ENCODE data around the gene ACOXL. TPM values are rescaled to one million over a fixed set of nuclear protein-coding genes. Genes with fewer than 3 reads are reported as not detected.

Gene ACOXL
- total and polyA plus RNA-seq, 9 of the 15 experiments (the other 6 are each of a cell fraction or from before 2014, with no cell fraction given) = 0.31 to 0.56 TPM; not detected in 7

- no peak for TF ChIP-seq ZBTB34 (CRISPR knock-in tag; IDR thresholded peaks at IDR 0.05)
- no peak for TF ChIP-seq RBM17 (IDR thresholded peaks at IDR 0.05; ENCODE audit: borderline replicate concordance, low read depth, low read length)
- no peak for TF ChIP-seq STAG1 (CRISPR knock-in tag; IDR thresholded peaks at IDR 0.05; ENCODE audit: borderline replicate concordance)
- no peak for TF ChIP-seq ZNF445 (CRISPR knock-in tag; IDR thresholded peaks at IDR 0.05; ENCODE audit: low read depth)
Measured at GRCh38 chr2:111049792-111050640, 317.6 kb downstream of the ACOXL start (continued).

- H3K4me1 ChIP-seq (replicated peaks in 1 of 2; ENCODE audit: control insufficient read depth in 2 of 2, insufficient read depth in 2 of 2, low read length in 2 of 2) = no peaks in the 10 kb centered on the region; a peak in 1 of 5 replicates
- POLR2A ChIA-PET = no interaction called here
Measured at GRCh38 chr2:111050701-111051376, 318.5 kb downstream of the ACOXL start.

More at GRCh38 chr2:111050701-111051376, 318.5 kb downstream of the ACOXL start:
- ATAC-seq = no peak
- H3K36me3 ChIP-seq (ENCODE audit: control insufficient read depth, insufficient read depth, low read length) = no peaks in the 10 kb centered on the region
- H3K9ac ChIP-seq (ENCODE audit: insufficient read depth in 1 of 2, low read depth in 2 of 2, low read length in 2 of 2) = no peak overlapping the region
- 3% methylated on average over 9 of the region's 9 CpGs for WGBS (ENCODE audit: insufficient coverage, low coverage, missing lambda C conversion rate)
- CTCF ChIA-PET (ENCODE audit: low intra/inter-chr PET ratio) = no interaction called here
- H3K79me2 ChIP-seq (ENCODE audit: control insufficient read depth, insufficient read depth, low read length) = no peaks in the 10 kb centered on the region
- no peaks in the 10 kb centered on the region for H4K20me1 ChIP-seq (replicated peaks; ENCODE audit: control insufficient read depth, insufficient read depth, low read length)
- no peak for FAIRE-seq
- H3K4me3 ChIP-seq = no peak overlapping the region
- BruUV-seq (replicated peaks) = no TSS peak
- intact Hi-C loops (cut with micrococcal nuclease) (no loop called here), in situ Hi-C loops (cut with MboI) (no loop called here)
- no peaks in the 10 kb centered on the region for H3K9me1 ChIP-seq (ENCODE audit: control insufficient read depth, insufficient read depth, low read length)
- DNase-seq (ENCODE audit: extremely low read depth in 1 of 4, low spot score in 3 of 4) = no peak
- peaks cover 18 to 45% of the 10 kb centered on the region in 2 experiments; a peak in 4 of 5 replicates for H3K27me3 ChIP-seq (ENCODE audit: control insufficient read depth in 2 of 2, insufficient read depth in 2 of 2, low read length in 2 of 2)
- no peak overlapping the region for H3K27ac ChIP-seq (ENCODE audit: extremely low read depth, low read depth, low read length)
- no peaks in the 10 kb centered on the region for H3K9me3 ChIP-seq (replicated peaks; ENCODE audit: control insufficient read depth, insufficient read depth, low read depth, low read length)
- no peak overlapping the region for H2AFZ ChIP-seq (ENCODE audit: low read depth, low read length)
- H3K4me2 ChIP-seq (ENCODE audit: insufficient read depth, low read length) = no peak overlapping the region
- TF ChIP-seq ZNF766 (CRISPR knock-in tag; conservative IDR thresholded peaks at IDR 0.05) = no peak
- no peak for TF ChIP-seq FOXP4 (CRISPR knock-in tag; IDR thresholded peaks at IDR 0.05; ENCODE audit: borderline replicate concordance)

Data from K562 (cell line).